ENCODE results near the gene SCAMP4.

DNA sequence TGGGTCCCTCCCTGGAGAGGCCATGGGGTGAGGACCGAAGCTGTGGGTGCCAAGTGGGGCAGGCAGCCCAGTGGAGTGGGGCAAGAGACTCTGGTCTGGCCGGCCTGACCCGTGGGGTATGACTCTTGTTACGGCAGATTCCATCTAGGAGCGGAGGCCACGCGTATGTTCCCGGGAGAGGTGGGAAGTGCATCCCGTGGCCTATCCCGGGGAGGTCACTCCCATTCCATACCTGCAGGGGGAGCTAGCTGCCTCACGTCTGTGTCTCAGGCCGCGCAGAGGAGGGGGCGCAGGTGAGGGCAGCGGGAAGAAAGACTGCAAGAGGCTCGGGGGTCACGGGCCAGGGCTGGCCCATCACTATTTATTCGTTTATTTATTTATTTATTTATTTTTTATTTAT is 40.7 kb downstream of the SCAMP4 start:
- TF ChIP-seq POLR2A (IDR thresholded peaks at IDR 0.05; ENCODE audit: low read depth) (no peak), EP300 (IDR thresholded peaks at IDR 0.05) (no peak), POLR2AphosphoS5 (IDR thresholded peaks at IDR 0.05) (no peak)
- TF ChIP-seq, protein P1, sequence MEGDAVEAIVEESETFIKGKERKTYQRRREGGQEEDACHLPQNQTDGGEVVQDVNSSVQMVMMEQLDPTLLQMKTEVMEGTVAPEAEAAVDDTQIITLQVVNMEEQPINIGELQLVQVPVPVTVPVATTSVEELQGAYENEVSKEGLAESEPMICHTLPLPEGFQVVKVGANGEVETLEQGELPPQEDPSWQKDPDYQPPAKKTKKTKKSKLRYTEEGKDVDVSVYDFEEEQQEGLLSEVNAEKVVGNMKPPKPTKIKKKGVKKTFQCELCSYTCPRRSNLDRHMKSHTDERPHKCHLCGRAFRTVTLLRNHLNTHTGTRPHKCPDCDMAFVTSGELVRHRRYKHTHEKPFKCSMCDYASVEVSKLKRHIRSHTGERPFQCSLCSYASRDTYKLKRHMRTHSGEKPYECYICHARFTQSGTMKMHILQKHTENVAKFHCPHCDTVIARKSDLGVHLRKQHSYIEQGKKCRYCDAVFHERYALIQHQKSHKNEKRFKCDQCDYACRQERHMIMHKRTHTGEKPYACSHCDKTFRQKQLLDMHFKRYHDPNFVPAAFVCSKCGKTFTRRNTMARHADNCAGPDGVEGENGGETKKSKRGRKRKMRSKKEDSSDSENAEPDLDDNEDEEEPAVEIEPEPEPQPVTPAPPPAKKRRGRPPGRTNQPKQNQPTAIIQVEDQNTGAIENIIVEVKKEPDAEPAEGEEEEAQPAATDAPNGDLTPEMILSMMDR (IDR thresholded peaks at IDR 0.05), result peak; percentile 46 to 67 (median 61)

Data from esophagus muscularis mucosa (tissue), 4 donors.